Ovary (tissue), 3 donors: ENCODE results near the gene PRR23E.

Source experiments
- CTCF ChIP-seq, 3 donors: fragments of 450-650 bp in 2 of 3; fragments of 200-600 bp in 1 of 3; IDR thresholded peaks; one replicate each; pipeline versions ENCODE4 v1.5.1 to v1.8.0; 2016 to 2022; ENCODE audit warnings: antibody characterized with exemption in 3 of 3, mild to moderate bottlenecking in 1 of 3
- EP300 ChIP-seq: sonication (generic); formaldehyde crosslinking; IDR thresholded peaks from one replicate; pipeline ENCODE4 v1.6.1; 2017; ENCODE audit warnings: antibody characterized with exemption
- POLR2A ChIP-seq: fragments of 450-650 bp; IDR thresholded peaks from one replicate; pipeline ENCODE4 v1.6.1; 2017; ENCODE audit warnings: antibody characterized with exemption, mild to moderate bottlenecking, moderate library complexity
- donor health status: DM: no; HTN: no; CAD: no.

GRCh38 chr3:127145266-127145665 is 47.7 kb upstream of the PRR23E start:
- TF ChIP-seq CTCF (IDR thresholded peaks at IDR 0.05) (no peak), POLR2A (no peak), EP300 (no peak)
